AG04450 (cell line): ENCODE data around the gene TEDDM1. TPM values are rescaled to one million over a fixed set of nuclear protein-coding genes. Genes with fewer than 3 reads are reported as not detected.

ENCODE experiments used
- CTCF ChIA-PET: fragments of 300-600, 350-600 bp; formaldehyde crosslinking; extraction: SDS; loops from one replicate; lab custom pipeline; 2022; ENCODE audit warnings: antibody characterized with exemption, inconsistent platforms; lab: Charles Lee
- POLR2A ChIA-PET: fragments of 350-600 bp; formaldehyde crosslinking; extraction: SDS; loops from one replicate; lab custom pipeline; 2021; ENCODE audit warnings: antibody characterized with exemption, inconsistent platforms; lab: Yijun Ruan, JAX
- DNase-seq: peaks from one replicate; pipeline ENCODE4 v3.0.0-alpha.2; 2011; ENCODE audit warnings: low read depth, low spot score
- H3K27ac ChIP-seq: one replicate; pipeline ENCODE4 v1.5.1; 2012; ENCODE audit warnings: low read depth, low read length, control low read depth
- H3K27me3 ChIP-seq: one replicate; pipeline ENCODE4 v1.6.0; 2012; ENCODE audit warnings: low read length; ENCODE audit not compliant: control insufficient read depth, insufficient read depth
- H3K4me3 ChIP-seq: 2 replicates; pipeline ENCODE4 v1.5.1; 2011; ENCODE audit warnings: mild to moderate bottlenecking, low read depth, low read length, control low read depth
- H3K9me3 ChIP-seq: 2 replicates; pipeline ENCODE4 v1.5.1; 2012; ENCODE audit warnings: low read length; ENCODE audit not compliant: control insufficient read depth, insufficient read depth
- CTCF ChIP-seq: IDR thresholded peaks from 2 replicates; pipeline ENCODE4 v1.5.1; 2011; ENCODE audit warnings: low read depth, low read length, control low read depth, inconsistent platforms
- polyA plus RNA-seq: library from polyadenylated mRNA; depleted of rRNA; stranded (reverse); fragments of >200 nt; gene quantifications from 2 replicates; pipeline ENCODE4 v1.2.3, GENCODE V29; 2011

The TEDDM1 gene
- polyA plus RNA-seq, 1 experiment, result not detected

DNA sequence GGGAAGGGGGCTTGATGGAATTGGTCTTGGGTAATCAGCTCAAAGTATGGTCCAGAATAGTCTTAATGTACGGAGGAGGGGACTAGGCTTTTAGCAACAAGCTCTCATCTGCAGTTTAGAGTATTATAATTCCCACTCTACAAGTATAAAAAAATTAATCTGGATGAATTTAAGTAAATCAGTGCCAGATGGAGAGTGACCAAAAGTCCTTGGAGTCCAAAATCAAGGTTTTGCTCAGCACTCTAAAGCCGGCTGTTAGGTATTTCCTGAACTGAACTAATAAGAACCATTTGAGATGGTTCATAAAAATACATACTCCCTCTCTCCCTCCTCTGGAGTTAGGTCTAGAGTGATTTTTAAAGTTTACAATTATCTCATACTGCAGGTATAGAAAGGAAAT is 32.5 kb downstream of the TEDDM1 start:
- DNase-seq, result no peak
- Histone ChIP-seq H3K9me3 (no peaks in the 10 kb centered on the region), H3K27ac (no peak overlapping the region), H3K27me3 (no peaks in the 10 kb centered on the region), H3K4me3 (no peak overlapping the region)
- CTCF ChIA-PET, result interaction anchor here (1.1 kb wide), 1 partner anchor 29 kb away, joined by 4 read pairs; no protein-coding TSS in a partner anchor
- TF ChIP-seq CTCF, result no peak
- POLR2A ChIA-PET, result no interaction called here

- peaks cover 2% of the 10 kb centered on the region for H3K27me3 ChIP-seq
- H3K4me3 ChIP-seq, result no peak overlapping the region
- POLR2A ChIA-PET, result no interaction called here
- no peaks in the 10 kb centered on the region for H3K9me3 ChIP-seq
- CTCF ChIA-PET, result no interaction called here
- H3K27ac ChIP-seq, result no peak overlapping the region
- no peak for DNase-seq
- no peak for TF ChIP-seq CTCF
Measured at GRCh38 chr1:182366596-182366995, 33.9 kb downstream of the TEDDM1 start.

DNA sequence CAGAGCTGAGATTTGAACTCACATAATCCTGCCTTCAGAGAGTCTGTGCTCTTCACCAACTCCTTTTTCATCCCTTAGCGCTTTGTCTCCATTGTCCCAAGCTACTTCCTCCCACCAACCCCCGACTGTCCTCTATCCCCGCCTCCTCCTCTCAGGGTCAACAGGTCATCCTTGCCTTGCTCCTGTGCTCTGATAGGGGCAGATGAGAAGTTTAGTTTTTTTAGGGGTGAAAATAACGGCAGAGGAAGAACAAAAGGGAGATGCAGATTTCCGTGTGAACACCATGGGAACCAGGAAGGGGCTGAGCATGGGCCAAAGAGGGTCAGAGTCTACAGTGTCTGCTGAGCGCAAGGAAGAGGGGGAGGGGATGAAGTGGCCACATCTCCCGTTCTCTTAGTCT is 40.8 kb downstream of the TEDDM1 start:
- ChIA-PET CTCF (no interaction called here), POLR2A (no interaction called here)
- Histone ChIP-seq H3K27me3 (peaks cover 5% of the 10 kb centered on the region), H3K9me3 (no peaks in the 10 kb centered on the region), H3K4me3 (no peak overlapping the region), H3K27ac (no peak overlapping the region)
- TF ChIP-seq CTCF, result no peak
- DNase-seq, result no peak

- H3K27ac ChIP-seq, result no peak overlapping the region
- H3K4me3 ChIP-seq, result no peak overlapping the region
- peaks cover 5% of the 10 kb centered on the region for H3K27me3 ChIP-seq
- no peak for TF ChIP-seq CTCF
- POLR2A ChIA-PET, result no interaction called here
- CTCF ChIA-PET, result interaction anchor here (1.3 kb wide), 1 partner anchor 214 kb away, joined by 4 read pairs; no protein-coding TSS in a partner anchor
- no peak for DNase-seq
- no peaks in the 10 kb centered on the region for H3K9me3 ChIP-seq
Measured at GRCh38 chr1:182357913-182358312, 42.6 kb downstream of the TEDDM1 start.

GRCh38 chr1:182357171-182357570 is 43.3 kb downstream of the TEDDM1 start:
- POLR2A ChIA-PET, result no interaction called here
- no peak for TF ChIP-seq CTCF
- CTCF ChIA-PET, result interaction anchor here (1.3 kb wide), 1 partner anchor 213 kb away, joined by 4 read pairs; no protein-coding TSS in a partner anchor
- Histone ChIP-seq H3K4me3 (no peak overlapping the region), H3K27me3 (peaks cover 3% of the 10 kb centered on the region), H3K27ac (no peak overlapping the region), H3K9me3 (no peaks in the 10 kb centered on the region)
- DNase-seq, result no peak
